ENCODE data around the gene PLAGL2. TPM values are rescaled to one million over a fixed set of nuclear protein-coding genes. Genes with fewer than 3 reads are reported as not detected.
"Not testable (repeated sequence)": the region's sequence is repeated elsewhere in the genome, so short reads cannot be mapped to it uniquely, and the experiment has no call there.

Gene PLAGL2
- total RNA-seq, 1 donor from 2014 or later: 11.8 TPM

DNA sequence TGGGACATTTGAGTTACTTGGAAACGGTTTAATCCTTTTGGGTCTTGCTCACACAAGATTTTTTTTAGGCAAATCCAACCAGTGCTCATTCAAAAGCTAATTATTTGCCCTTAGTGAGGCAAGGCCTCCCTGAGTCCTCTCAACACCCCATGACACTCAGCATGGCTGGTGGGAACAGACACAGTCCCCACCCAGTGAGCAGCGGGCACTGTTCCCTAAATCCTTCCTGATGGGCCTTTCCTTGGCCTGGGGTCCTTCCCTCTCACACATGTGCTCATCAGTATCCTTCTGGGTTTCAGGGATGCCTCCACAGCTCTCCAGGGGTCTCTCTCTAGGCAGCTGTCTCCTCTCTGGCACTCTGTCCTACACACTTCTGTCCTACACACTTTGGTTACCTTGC lies 28.0 kb downstream of the PLAGL2 start:
- H3K9me3 Mint-ChIP-seq (ENCODE audit: unreplicated experiment): no peaks in the 10 kb centered on the region
- H3K4me1 Mint-ChIP-seq (ENCODE audit: unreplicated experiment): peaks cover 2% of the 10 kb centered on the region
- no peak overlapping the region for H3K4me3 Mint-ChIP-seq (ENCODE audit: unreplicated experiment)
- TF ChIP-seq, protein P1, sequence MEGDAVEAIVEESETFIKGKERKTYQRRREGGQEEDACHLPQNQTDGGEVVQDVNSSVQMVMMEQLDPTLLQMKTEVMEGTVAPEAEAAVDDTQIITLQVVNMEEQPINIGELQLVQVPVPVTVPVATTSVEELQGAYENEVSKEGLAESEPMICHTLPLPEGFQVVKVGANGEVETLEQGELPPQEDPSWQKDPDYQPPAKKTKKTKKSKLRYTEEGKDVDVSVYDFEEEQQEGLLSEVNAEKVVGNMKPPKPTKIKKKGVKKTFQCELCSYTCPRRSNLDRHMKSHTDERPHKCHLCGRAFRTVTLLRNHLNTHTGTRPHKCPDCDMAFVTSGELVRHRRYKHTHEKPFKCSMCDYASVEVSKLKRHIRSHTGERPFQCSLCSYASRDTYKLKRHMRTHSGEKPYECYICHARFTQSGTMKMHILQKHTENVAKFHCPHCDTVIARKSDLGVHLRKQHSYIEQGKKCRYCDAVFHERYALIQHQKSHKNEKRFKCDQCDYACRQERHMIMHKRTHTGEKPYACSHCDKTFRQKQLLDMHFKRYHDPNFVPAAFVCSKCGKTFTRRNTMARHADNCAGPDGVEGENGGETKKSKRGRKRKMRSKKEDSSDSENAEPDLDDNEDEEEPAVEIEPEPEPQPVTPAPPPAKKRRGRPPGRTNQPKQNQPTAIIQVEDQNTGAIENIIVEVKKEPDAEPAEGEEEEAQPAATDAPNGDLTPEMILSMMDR (IDR thresholded peaks at IDR 0.05): no peak
- no peak overlapping the region for H3K27ac Mint-ChIP-seq (ENCODE audit: unreplicated experiment)
- H3K36me3 Mint-ChIP-seq (ENCODE audit: unreplicated experiment): no peaks in the 10 kb centered on the region
- H3K27me3 Mint-ChIP-seq (ENCODE audit: unreplicated experiment): no peaks in the 10 kb centered on the region
- DNase-seq (ENCODE audit: extremely low spot score, unreplicated experiment): no peak

DNA sequence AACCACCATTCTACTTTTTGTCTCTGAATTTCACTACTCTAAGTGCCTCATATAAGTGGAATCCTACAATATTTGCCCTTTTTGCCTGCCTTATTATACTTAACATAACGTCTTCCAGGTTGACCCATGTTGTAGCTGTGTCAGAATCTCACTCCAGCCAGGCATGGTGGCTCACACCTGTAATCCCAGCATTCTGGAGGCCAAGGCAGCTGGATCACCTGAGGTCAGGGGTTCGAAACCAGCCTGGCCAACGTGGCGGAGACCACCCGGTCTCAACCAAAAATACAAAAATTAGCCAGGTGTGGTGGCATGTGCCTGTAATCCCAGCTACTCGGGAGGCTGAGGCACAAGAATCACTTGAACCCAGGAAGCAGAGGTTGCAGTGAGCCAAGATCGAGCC lies 29.8 kb downstream of the PLAGL2 start:
- H3K36me3 Mint-ChIP-seq (ENCODE audit: unreplicated experiment); DNase-seq (ENCODE audit: extremely low spot score, unreplicated experiment); H3K27ac Mint-ChIP-seq (ENCODE audit: unreplicated experiment); H3K9me3 Mint-ChIP-seq (ENCODE audit: unreplicated experiment); H3K27me3 Mint-ChIP-seq (ENCODE audit: unreplicated experiment); H3K4me3 Mint-ChIP-seq (ENCODE audit: unreplicated experiment); H3K4me1 Mint-ChIP-seq (ENCODE audit: unreplicated experiment): not testable (repeated sequence)

DNA sequence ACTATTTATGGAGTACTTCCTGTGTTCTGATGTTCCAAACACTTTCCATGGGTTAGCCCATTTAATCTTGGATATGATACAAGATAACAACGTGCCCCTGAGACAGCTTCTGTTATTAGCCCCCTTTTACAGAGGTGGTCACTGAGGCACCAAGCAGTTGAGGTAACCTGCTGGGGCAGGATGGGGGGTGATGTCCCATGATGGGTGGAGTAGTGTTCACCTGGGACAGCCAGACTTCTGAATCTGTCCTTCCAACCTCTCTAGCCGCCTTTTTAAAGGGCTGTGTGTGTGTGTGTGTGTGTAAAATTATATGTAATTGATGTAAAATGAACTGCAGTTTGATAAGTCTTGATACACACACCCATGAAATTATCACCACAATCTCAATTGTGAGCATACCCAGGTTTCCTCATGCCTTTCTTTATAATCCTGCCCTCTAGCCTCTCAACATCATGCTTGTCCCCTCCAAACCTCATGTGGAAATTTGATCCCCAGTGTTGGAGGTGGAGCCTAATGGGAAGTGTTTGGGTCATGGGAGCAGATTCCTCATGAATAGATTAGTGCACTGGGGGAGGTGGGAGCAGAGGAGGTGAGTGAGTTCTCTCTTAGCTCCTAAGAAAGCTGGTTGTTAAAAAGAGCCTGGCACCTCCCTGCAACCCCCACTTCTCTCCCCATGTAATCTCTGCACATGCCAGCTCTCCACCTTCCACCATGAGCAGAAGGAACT lies 39.2 kb downstream of the PLAGL2 start:
- no peak overlapping the region for H3K4me3 Mint-ChIP-seq (ENCODE audit: unreplicated experiment)
- no peak for DNase-seq (ENCODE audit: extremely low spot score, unreplicated experiment)
- H3K9me3 Mint-ChIP-seq (ENCODE audit: unreplicated experiment): no peaks in the 10 kb centered on the region
- TF ChIP-seq, protein P1 (IDR thresholded peaks at IDR 0.05): no peak
- H3K4me1 Mint-ChIP-seq (ENCODE audit: unreplicated experiment): peaks cover 5% of the 10 kb centered on the region
- no peak overlapping the region for H3K27ac Mint-ChIP-seq (ENCODE audit: unreplicated experiment)
- H3K27me3 Mint-ChIP-seq (ENCODE audit: unreplicated experiment): no peaks in the 10 kb centered on the region
- peaks cover 27% of the 10 kb centered on the region for H3K36me3 Mint-ChIP-seq (ENCODE audit: unreplicated experiment)

DNA sequence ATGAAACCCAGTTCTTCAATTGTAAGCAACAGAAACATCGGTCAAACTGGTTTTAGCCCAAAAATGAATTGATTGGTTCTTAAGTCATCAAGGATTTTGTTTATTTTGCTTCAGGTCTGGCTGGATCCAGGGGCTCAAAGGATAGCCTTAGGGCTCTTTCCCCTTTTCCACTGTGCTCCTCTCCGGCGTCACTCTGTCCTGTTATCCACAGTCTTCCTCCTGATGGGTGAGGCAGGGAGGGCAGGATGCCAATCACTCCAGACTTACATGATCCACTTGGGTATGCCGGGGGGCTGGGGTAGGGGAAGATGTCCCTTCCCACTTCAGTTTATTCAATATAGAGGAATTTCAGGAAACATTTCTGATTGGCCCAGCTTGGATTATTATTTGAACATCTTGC lies 40.0 kb downstream of the PLAGL2 start:
- Mint-ChIP-seq H3K27ac (ENCODE audit: unreplicated experiment) (no peak overlapping the region), H3K36me3 (ENCODE audit: unreplicated experiment) (peaks cover 29% of the 10 kb centered on the region), H3K27me3 (ENCODE audit: unreplicated experiment) (no peaks in the 10 kb centered on the region), H3K9me3 (ENCODE audit: unreplicated experiment) (no peaks in the 10 kb centered on the region), H3K4me1 (ENCODE audit: unreplicated experiment) (peaks cover 5% of the 10 kb centered on the region), H3K4me3 (ENCODE audit: unreplicated experiment) (no peak overlapping the region)
- TF ChIP-seq, protein P1 (IDR thresholded peaks at IDR 0.05): no peak
- no peak for DNase-seq (ENCODE audit: extremely low spot score, unreplicated experiment)

DNA sequence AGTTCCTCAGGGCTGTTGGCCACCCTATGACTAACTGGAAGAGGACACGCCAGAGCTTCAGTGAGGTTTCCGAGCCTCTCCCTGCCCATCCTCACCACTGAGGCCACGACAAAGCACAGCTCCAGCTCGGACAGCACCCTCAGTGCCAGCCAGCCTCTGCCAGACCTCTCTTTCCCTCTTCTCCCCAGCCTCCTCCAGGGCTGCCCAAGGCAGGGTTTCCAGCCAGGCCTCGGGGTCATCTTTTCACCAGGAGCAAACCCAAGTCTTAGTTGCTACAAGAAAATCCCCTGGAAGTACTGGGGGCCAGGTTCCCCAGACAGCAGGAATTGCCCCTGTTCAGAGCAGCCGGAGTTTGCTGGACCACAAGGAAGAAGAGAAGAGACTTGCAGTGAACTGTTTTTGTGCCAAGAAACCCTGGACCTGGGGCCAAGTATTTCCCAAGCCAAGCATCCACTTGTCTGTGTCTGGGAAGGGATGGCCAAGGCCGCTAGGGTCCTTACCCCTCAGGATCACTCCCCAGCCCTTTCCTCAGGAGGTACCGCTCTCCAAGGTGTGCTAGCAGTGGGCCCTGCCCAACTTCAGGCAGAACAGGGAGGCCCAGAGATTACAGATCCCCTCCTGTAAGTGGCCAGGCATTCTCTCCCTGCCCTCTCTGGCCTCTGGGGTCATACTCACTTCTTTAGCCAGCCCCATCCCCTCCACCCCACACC lies 41.6 kb downstream of the PLAGL2 start:
- DNase-seq (ENCODE audit: extremely low spot score, unreplicated experiment): no peak
- TF ChIP-seq, protein P1 (IDR thresholded peaks at IDR 0.05): no peak
- H3K27ac Mint-ChIP-seq (ENCODE audit: unreplicated experiment): no peak overlapping the region
- H3K4me1 Mint-ChIP-seq (ENCODE audit: unreplicated experiment): peaks cover 5% of the 10 kb centered on the region
- H3K9me3 Mint-ChIP-seq (ENCODE audit: unreplicated experiment): no peaks in the 10 kb centered on the region
- H3K4me3 Mint-ChIP-seq (ENCODE audit: unreplicated experiment): no peak overlapping the region
- H3K27me3 Mint-ChIP-seq (ENCODE audit: unreplicated experiment): no peaks in the 10 kb centered on the region
- peaks cover 45% of the 10 kb centered on the region for H3K36me3 Mint-ChIP-seq (ENCODE audit: unreplicated experiment)
